WTC11 (cell line): ENCODE measurements around the gene KLHL28. TPM values are rescaled to one million over a fixed set of nuclear protein-coding genes. Genes with fewer than 3 reads are reported as not detected.
A peak's percentile ranks its signal among the peaks of the same experiment; 100 is the strongest.

ENCODE experiments used
- ATAC-seq: fragments of 200-7000 bp; cut with Tn5 transposase; 2 replicates; pipeline ENCODE4 v1.10.0; 2021; ENCODE audit warnings: mild to moderate bottlenecking, moderate library complexity
- CTCF ChIA-PET: fragments of 300-600 bp; sonication (Branson Sonifier 250); formaldehyde crosslinking; loops from one replicate; lab custom pipeline; 2021; ENCODE audit warnings: antibody characterized with exemption; lab: Charles Lee
- POLR2A ChIA-PET: fragments of 350-600 bp; sonication (Branson Sonifier 250); formaldehyde crosslinking; loops from one replicate; lab custom pipeline; 2021; ENCODE audit warnings: antibody characterized with exemption; lab: Charles Lee
- DNase-seq: peaks from one replicate; pipeline ENCODE4 v3.0.0; 2021; ENCODE audit warnings: low spot score
- H3K27ac Mint-ChIP-seq: 2 replicates; pipeline ENCODE4 v1.8.0; 2021; ENCODE audit warnings: mixed read lengths
- H3K27me3 Mint-ChIP-seq: 2 replicates; pipeline ENCODE4 v1.8.0; 2021; ENCODE audit warnings: low read depth, mild to moderate bottlenecking, moderate library complexity, mixed read lengths
- H3K36me3 Mint-ChIP-seq: 2 replicates; pipeline ENCODE4 v1.8.0; 2021; ENCODE audit warnings: mixed read lengths
- H3K4me1 Mint-ChIP-seq: 2 replicates; pipeline ENCODE4 v1.8.0; 2022; ENCODE audit warnings: mixed read lengths
- H3K4me3 Mint-ChIP-seq: 2 replicates; pipeline ENCODE4 v1.8.0; 2021; ENCODE audit warnings: mild to moderate bottlenecking, moderate library complexity, mixed read lengths
- H3K9me3 Mint-ChIP-seq: 2 replicates; pipeline ENCODE4 v1.8.0; 2021; ENCODE audit warnings: mixed read lengths
- ATF1 ChIP-seq: sonication (generic); formaldehyde crosslinking; IDR thresholded peaks from 2 replicates; pipeline ENCODE4 v1.8.1; 2023; ENCODE audit warnings: mild to moderate bottlenecking, moderate library complexity, missing genetic modification reagents
- FOXJ3 ChIP-seq: sonication (generic); formaldehyde crosslinking; IDR thresholded peaks from 2 replicates; pipeline ENCODE4 v1.9.0; 2021; ENCODE audit warnings: missing genetic modification reagents, mild to moderate bottlenecking, borderline replicate concordance
- MXD4 ChIP-seq: fragments of 250-450 bp; sonication (Bioruptor Pico); IDR thresholded peaks from 2 replicates; pipeline ENCODE4 v1.8.0; 2021; ENCODE audit warnings: mild to moderate bottlenecking, moderate library complexity, borderline replicate concordance
- NR3C1 ChIP-seq: sonication (generic); formaldehyde crosslinking; conservative IDR thresholded peaks from 2 replicates; pipeline ENCODE4 v1.8.1; 2023; ENCODE audit warnings: low read depth, mild to moderate bottlenecking, missing genetic modification reagents
- SMAD3 ChIP-seq: sonication (generic); formaldehyde crosslinking; IDR thresholded peaks from 2 replicates; pipeline ENCODE4 v1.8.0; 2022; ENCODE audit warnings: missing genetic modification reagents, mild to moderate bottlenecking, borderline replicate concordance
- total RNA-seq: library from RNA; stranded (reverse); gene quantifications from 3 replicates; pipeline ENCODE4 v1.2.3, GENCODE V29; 2021
- TF ChIP-seq, protein P1 (sequence below): sonication (generic); formaldehyde crosslinking; conservative IDR thresholded peaks from 2 replicates; pipeline ENCODE4 v1.8.1; 2022; ENCODE audit warnings: mild to moderate bottlenecking, missing genetic modification reagents
- TF ChIP-seq, protein P2 (sequence below): sonication (generic); formaldehyde crosslinking; IDR thresholded peaks from 2 replicates; pipeline ENCODE4 v1.8.1; 2023; ENCODE audit warnings: mild to moderate bottlenecking, moderate library complexity, missing genetic modification reagents
- TF ChIP-seq, protein P3 (sequence below): fragments of 250-450 bp; sonication (Bioruptor Pico); conservative IDR thresholded peaks from 2 replicates; pipeline ENCODE4 v1.9.0; 2021; ENCODE audit warnings: mild to moderate bottlenecking
- TF ChIP-seq, protein P4 (sequence below): sonication (generic); formaldehyde crosslinking; IDR thresholded peaks from 2 replicates; pipeline ENCODE4 v1.8.1; 2023; ENCODE audit warnings: mild to moderate bottlenecking, missing genetic modification reagents, borderline replicate concordance
- TF ChIP-seq, protein P5 (sequence below): fragments of 250-450 bp; sonication (Bioruptor Pico); IDR thresholded peaks from 2 replicates; pipeline ENCODE4 v1.9.0; 2021; ENCODE audit warnings: mild to moderate bottlenecking, borderline replicate concordance

Gene KLHL28
- total RNA-seq, 1 experiment from 2014 or later, result 9.8 TPM

DNA sequence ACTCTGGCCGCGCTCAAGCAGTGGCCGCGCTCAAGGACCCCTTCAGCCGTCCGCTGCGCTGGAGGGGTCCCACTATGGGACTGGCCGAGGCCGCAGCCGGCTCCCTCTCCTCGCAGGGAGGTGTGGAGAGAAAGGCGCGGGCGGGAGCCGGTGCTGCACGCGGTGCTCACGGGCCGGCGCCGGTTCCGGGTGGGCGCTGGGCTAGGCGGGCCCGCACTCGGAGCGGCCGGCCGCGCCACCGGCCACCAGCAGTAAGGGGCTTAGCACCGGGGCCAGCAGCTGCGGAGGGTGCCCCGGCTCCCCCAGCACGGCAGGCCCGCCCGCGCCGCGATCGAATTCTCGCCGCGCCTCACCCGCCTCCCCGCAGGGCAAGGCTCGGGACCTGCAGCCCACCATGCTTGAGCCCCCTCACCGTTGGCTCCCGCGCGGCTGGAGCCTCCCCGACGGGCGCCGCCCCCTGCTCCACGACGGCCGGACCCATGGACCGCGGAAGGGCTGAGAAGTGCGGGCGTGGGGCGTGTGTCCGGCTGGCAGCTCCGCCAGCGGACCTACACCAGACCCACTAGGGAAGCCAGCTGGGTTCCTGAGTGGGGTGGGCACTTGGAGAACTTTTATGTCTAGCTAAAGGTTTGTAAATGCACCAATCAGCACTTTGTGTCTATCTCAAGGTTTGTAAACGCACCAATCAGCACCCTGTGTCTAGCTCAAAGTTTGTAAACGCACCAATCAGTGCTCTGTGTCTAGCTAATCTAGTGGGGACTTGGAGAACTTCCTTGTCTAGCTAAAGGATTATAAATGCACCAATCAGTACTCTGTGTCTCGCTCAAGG is 49.5 kb downstream of the KLHL28 start:
- Mint-ChIP-seq H3K27ac (no peak overlapping the region), H3K4me3 (peak overlapping the region; percentile 37), H3K27me3 (peaks cover 23% of the 10 kb centered on the region), H3K9me3 (peaks cover 7% of the 10 kb centered on the region), H3K36me3 (peaks cover 6% of the 10 kb centered on the region; the same call in 1 of the 2 replicates), H3K4me1 (peaks cover 16% of the 10 kb centered on the region)
- TF ChIP-seq SMAD3 (CRISPR knock-in tag) (no peak), MXD4 (CRISPR knock-in tag) (no peak), ATF1 (CRISPR knock-in tag) (no peak)
- TF ChIP-seq, protein P1, sequence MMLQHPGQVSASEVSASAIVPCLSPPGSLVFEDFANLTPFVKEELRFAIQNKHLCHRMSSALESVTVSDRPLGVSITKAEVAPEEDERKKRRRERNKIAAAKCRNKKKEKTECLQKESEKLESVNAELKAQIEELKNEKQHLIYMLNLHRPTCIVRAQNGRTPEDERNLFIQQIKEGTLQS (CRISPR knock-in tag), result no peak
- POLR2A ChIA-PET, result no interaction called here
- CTCF ChIA-PET, result interaction anchor here (0.9 to 3.5 kb wide), 10 partner anchors 15 to 615 kb away, joined by 3 to 35 read pairs (median 7); partner anchors contain the start of genes KLHL28, MIS18BP1 and TOGARAM1
- ATAC-seq (no peak), DNase-seq (peak; percentile 31)

DNA sequence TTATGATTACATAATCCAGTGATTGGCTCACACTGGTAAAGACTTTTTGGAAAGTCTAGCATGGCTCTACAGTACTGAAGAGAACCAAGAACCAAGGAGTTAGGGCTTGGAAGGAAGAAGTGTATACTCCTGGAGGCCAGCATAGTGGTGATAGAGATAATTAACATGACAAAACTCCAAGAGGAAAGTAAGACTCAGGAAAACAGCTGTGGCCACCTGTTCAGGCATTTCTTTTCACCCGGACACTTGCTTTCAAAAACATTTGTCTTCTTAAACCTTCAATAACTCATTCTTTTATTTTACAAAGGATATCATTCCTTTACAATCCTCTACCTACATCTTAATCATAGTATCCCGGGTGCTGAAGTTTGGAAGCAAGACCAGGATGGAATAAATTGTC is 50.9 kb downstream of the KLHL28 start:
- Mint-ChIP-seq H3K36me3 (peaks cover 6% of the 10 kb centered on the region; the same call in 1 of the 2 replicates), H3K4me3 (peak overlapping the region; percentile 5; the same call in 1 of the 2 replicates), H3K4me1 (peaks cover 16% of the 10 kb centered on the region), H3K27me3 (peaks cover 23% of the 10 kb centered on the region), H3K9me3 (peaks cover 7% of the 10 kb centered on the region), H3K27ac (no peak overlapping the region)
- no peak for DNase-seq
- ChIA-PET POLR2A (interaction anchor here (0.6 kb wide), 1 partner anchor 26 kb away, joined by 3 read pairs; no protein-coding TSS in a partner anchor), CTCF (interaction anchor here (0.9 kb wide), 1 partner anchor 342 kb away, joined by 4 read pairs; the partner anchor contains the start of gene MIS18BP1)
- TF ChIP-seq NR3C1 (CRISPR knock-in tag) (no peak), ATF1 (CRISPR knock-in tag) (no peak)
- TF ChIP-seq, protein P2, sequence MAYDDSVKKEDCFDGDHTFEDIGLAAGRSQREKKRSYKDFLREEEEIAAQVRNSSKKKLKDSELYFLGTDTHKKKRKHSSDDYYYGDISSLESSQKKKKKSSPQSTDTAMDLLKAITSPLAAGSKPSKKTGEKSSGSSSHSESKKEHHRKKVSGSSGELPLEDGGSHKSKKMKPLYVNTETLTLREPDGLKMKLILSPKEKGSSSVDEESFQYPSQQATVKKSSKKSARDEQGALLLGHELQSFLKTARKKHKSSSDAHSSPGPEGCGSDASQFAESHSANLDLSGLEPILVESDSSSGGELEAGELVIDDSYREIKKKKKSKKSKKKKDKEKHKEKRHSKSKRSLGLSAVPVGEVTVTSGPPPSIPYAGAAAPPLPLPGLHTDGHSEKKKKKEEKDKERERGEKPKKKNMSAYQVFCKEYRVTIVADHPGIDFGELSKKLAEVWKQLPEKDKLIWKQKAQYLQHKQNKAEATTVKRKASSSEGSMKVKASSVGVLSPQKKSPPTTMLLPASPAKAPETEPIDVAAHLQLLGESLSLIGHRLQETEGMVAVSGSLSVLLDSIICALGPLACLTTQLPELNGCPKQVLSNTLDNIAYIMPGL (CRISPR knock-in tag), result no peak
- TF ChIP-seq, protein P3, sequence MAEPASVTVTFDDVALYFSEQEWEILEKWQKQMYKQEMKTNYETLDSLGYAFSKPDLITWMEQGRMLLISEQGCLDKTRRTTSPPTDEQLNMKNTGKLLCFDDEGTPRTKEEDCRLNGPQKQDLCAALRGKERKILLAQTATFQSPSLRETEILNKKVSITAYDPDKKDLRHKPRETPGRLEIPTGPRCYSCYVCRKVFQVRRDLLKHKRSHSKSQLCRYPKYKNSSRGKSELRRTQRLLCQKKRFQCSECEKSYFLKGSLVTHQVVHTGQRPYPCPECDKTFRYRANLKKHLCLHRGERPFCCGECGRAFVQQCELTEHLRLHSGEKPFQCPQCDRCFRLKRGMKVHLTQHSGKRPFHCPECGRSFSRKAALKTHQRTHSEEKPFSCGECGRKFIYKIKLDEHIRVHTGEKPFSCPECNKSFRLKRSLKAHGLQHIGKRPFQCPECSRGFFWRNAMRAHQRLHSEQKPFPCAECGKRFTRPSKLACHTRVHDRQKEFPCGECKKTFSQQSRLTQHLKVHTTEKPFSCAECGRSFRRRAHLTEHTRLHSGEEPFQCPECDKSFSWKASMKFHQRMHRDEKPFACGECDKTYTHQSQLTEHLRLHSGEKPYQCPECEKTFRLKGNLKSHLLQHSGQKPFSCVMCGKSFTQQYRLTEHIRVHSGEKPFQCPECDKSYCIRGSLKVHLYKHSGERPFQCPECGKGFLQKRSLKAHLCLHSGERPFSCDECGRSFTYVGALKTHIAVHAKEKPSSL (CRISPR knock-in tag), result no peak
- peak; percentile 22 for ATAC-seq

DNA sequence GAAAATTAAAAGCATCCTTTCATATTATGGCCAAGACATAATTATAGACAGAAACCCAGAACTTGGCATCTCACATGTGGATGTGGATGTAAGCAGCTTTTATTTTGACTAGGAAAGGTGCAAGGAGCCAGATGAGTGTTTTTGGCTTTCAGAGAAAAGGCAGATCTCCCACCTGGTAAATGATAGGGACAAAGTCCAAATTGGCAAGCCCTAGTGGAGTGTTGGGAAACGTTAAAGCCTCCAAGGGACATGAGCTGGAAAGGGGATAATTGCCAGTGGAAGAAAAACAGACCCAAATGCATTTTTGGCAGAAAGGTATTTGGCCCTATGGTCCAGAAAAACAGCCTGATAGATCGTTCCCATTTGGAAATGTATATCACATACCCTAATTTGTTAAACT is 60.1 kb downstream of the KLHL28 start:
- no peak overlapping the region for H3K4me3 Mint-ChIP-seq
- ChIA-PET CTCF (interaction anchor here (0.7 kb wide), 1 partner anchor 12 kb away, joined by 3 read pairs; no protein-coding TSS in a partner anchor), POLR2A (no interaction called here)
- no peaks in the 10 kb centered on the region for H3K9me3 Mint-ChIP-seq
- no peak overlapping the region for H3K27ac Mint-ChIP-seq
- H3K4me1 Mint-ChIP-seq, result peaks cover 15% of the 10 kb centered on the region
- H3K36me3 Mint-ChIP-seq, result no peaks in the 10 kb centered on the region
- H3K27me3 Mint-ChIP-seq, result no peaks in the 10 kb centered on the region
- no peak for ATAC-seq
- no peak for DNase-seq
- TF ChIP-seq, protein P1 (CRISPR knock-in tag), result no peak
- TF ChIP-seq, protein P4, sequence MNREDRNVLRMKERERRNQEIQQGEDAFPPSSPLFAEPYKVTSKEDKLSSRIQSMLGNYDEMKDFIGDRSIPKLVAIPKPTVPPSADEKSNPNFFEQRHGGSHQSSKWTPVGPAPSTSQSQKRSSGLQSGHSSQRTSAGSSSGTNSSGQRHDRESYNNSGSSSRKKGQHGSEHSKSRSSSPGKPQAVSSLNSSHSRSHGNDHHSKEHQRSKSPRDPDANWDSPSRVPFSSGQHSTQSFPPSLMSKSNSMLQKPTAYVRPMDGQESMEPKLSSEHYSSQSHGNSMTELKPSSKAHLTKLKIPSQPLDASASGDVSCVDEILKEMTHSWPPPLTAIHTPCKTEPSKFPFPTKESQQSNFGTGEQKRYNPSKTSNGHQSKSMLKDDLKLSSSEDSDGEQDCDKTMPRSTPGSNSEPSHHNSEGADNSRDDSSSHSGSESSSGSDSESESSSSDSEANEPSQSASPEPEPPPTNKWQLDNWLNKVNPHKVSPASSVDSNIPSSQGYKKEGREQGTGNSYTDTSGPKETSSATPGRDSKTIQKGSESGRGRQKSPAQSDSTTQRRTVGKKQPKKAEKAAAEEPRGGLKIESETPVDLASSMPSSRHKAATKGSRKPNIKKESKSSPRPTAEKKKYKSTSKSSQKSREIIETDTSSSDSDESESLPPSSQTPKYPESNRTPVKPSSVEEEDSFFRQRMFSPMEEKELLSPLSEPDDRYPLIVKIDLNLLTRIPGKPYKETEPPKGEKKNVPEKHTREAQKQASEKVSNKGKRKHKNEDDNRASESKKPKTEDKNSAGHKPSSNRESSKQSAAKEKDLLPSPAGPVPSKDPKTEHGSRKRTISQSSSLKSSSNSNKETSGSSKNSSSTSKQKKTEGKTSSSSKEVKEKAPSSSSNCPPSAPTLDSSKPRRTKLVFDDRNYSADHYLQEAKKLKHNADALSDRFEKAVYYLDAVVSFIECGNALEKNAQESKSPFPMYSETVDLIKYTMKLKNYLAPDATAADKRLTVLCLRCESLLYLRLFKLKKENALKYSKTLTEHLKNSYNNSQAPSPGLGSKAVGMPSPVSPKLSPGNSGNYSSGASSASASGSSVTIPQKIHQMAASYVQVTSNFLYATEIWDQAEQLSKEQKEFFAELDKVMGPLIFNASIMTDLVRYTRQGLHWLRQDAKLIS (CRISPR knock-in tag), result no peak
- no peak for TF ChIP-seq ATF1 (CRISPR knock-in tag)
- TF ChIP-seq, protein P5, sequence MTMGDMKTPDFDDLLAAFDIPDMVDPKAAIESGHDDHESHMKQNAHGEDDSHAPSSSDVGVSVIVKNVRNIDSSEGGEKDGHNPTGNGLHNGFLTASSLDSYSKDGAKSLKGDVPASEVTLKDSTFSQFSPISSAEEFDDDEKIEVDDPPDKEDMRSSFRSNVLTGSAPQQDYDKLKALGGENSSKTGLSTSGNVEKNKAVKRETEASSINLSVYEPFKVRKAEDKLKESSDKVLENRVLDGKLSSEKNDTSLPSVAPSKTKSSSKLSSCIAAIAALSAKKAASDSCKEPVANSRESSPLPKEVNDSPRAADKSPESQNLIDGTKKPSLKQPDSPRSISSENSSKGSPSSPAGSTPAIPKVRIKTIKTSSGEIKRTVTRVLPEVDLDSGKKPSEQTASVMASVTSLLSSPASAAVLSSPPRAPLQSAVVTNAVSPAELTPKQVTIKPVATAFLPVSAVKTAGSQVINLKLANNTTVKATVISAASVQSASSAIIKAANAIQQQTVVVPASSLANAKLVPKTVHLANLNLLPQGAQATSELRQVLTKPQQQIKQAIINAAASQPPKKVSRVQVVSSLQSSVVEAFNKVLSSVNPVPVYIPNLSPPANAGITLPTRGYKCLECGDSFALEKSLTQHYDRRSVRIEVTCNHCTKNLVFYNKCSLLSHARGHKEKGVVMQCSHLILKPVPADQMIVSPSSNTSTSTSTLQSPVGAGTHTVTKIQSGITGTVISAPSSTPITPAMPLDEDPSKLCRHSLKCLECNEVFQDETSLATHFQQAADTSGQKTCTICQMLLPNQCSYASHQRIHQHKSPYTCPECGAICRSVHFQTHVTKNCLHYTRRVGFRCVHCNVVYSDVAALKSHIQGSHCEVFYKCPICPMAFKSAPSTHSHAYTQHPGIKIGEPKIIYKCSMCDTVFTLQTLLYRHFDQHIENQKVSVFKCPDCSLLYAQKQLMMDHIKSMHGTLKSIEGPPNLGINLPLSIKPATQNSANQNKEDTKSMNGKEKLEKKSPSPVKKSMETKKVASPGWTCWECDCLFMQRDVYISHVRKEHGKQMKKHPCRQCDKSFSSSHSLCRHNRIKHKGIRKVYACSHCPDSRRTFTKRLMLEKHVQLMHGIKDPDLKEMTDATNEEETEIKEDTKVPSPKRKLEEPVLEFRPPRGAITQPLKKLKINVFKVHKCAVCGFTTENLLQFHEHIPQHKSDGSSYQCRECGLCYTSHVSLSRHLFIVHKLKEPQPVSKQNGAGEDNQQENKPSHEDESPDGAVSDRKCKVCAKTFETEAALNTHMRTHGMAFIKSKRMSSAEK (CRISPR knock-in tag), result no peak
- TF ChIP-seq FOXJ3 (CRISPR knock-in tag), result no peak
